A549 (cell line): Measurements from ENCODE around the gene GLCE. TPM values are rescaled to one million over a fixed set of nuclear protein-coding genes. Genes with fewer than 3 reads are reported as not detected.

ENCODE experiments used
- ATAC-seq, 2 experiments: fragments of 200-7000 bp in 1 of 2; fragments of >200 bp in 1 of 2; cut with Nextera tagmentation in 1 of 2; cut with Tn5 transposase in 1 of 2; 3 replicates each; pipeline versions ENCODE4 v1.8.0 to v1.9.1; 2018 to 2020; ENCODE audit warnings: mild to moderate bottlenecking in 1 of 2, moderate library complexity in 1 of 2
- CTCF ChIA-PET: fragments of 300-600 bp; sonication (Branson Sonifier 250); formaldehyde crosslinking; extraction: SDS; loops from one replicate; lab custom pipeline; 2021; ENCODE audit warnings: antibody characterized with exemption, inconsistent platforms; lab: Yijun Ruan, JAX
- POLR2A ChIA-PET: fragments of 350-600 bp; formaldehyde crosslinking; extraction: SDS; loops from one replicate; lab custom pipeline; 2021; ENCODE audit warnings: antibody characterized with exemption, inconsistent platforms; lab: Yijun Ruan, JAX
- DNase-seq, 2 experiments: peaks; one replicate each; pipeline versions ENCODE4 v3.0.0 to v3.0.0-alpha.2; 2011 to 2016; ENCODE audit warnings: low read depth in 1 of 2, low spot score in 1 of 2
- FAIRE-seq: peaks from 2 replicates; lab custom pipeline; 2011; peaks lifted over from hg19 to GRCh38; lab: Jason Lieb, UNC
- H3K27ac ChIP-seq, 2 experiments: fragments of >200 bp; sonication (Bioruptor Twin); formaldehyde crosslinking; 3 replicates each; pipeline ENCODE4 v1.5.1; 2016 to 2017
- H3K4me1 ChIP-seq: fragments of >200 bp; sonication (Bioruptor Twin); formaldehyde crosslinking; 3 replicates; pipeline ENCODE4 v1.6.1; 2016
- H3K4me2 ChIP-seq: fragments of >200 bp; sonication (Bioruptor Twin); formaldehyde crosslinking; 3 replicates; pipeline ENCODE4 v1.6.1; 2016
- H3K4me3 ChIP-seq: fragments of >200 bp; sonication (Bioruptor Twin); formaldehyde crosslinking; 3 replicates; pipeline ENCODE4 v1.5.1; 2016
- H3K9me3 ChIP-seq: fragments of >200 bp; sonication (Bioruptor Twin); formaldehyde crosslinking; 3 replicates; pipeline ENCODE4 v1.6.1; 2016
- EHMT2 ChIP-seq: fragments of 200-600 bp; sonication (generic); IDR thresholded peaks from 2 replicates; pipeline ENCODE4 v1.6.1; 2016; ENCODE audit warnings: antibody characterized with exemption, low read depth, mild to moderate bottlenecking, moderate library complexity
- ELK1 ChIP-seq: fragments of 150-350 bp; IDR thresholded peaks from 2 replicates; pipeline ENCODE4 v1.6.1; 2014; ENCODE audit warnings: low read depth, mild to moderate bottlenecking, low read length
- EP300 ChIP-seq, 2 experiments: fragments of >200 bp; sonication (Bioruptor Twin); formaldehyde crosslinking; IDR thresholded peaks; 2 replicates in 1 of 2; 3 replicates in 1 of 2; pipeline ENCODE4 v1.6.1; 2016 to 2017
- ESRRA ChIP-seq: fragments of 150-350 bp; IDR thresholded peaks from 2 replicates; pipeline ENCODE4 v1.6.1; 2014; ENCODE audit warnings: mild to moderate bottlenecking, low read length, borderline replicate concordance
- FOSB ChIP-seq: fragments of 250-450 bp; sonication (Bioruptor Pico); IDR thresholded peaks from 2 replicates; pipeline ENCODE4 v1.5.0; 2020; ENCODE audit warnings: mild to moderate bottlenecking, moderate library complexity
- FOSL2 ChIP-seq, 2 experiments: fragments of 450-650 bp in 1 of 2; fragments of >200 bp in 1 of 2; sonication (Bioruptor Twin) in 1 of 2; formaldehyde crosslinking; IDR thresholded peaks; 2 replicates each; pipeline versions ENCODE4 v1.5.0 to v1.6.1; 2016 to 2020; ENCODE audit warnings: mild to moderate bottlenecking in 1 of 2, moderate library complexity in 1 of 2
- HOXB13 ChIP-seq: fragments of 250-450 bp; sonication (Bioruptor Pico); IDR thresholded peaks from 2 replicates; pipeline ENCODE4 v1.5.0; 2020; ENCODE audit warnings: low read depth, mild to moderate bottlenecking, moderate library complexity
- KDM5A ChIP-seq: fragments of 200-600 bp; sonication (generic); IDR thresholded peaks from 2 replicates; pipeline ENCODE4 v1.6.1; 2016; ENCODE audit warnings: antibody characterized with exemption, mild to moderate bottlenecking
- MAFK ChIP-seq: fragments of 450-650 bp; IDR thresholded peaks from 2 replicates; pipeline ENCODE4 v1.6.1; 2014; ENCODE audit not compliant: partially characterized antibody
- MYC ChIP-seq: IDR thresholded peaks from 2 replicates; pipeline ENCODE4 v1.6.1; 2012; ENCODE audit warnings: mild to moderate bottlenecking, inconsistent platforms, low read length, improper control_type of control experiment, borderline replicate concordance
- NPAS2 ChIP-seq: fragments of 250-450 bp; sonication (Bioruptor Pico); IDR thresholded peaks from 2 replicates; pipeline ENCODE4 v1.8.0; 2022; ENCODE audit warnings: mild to moderate bottlenecking, moderate library complexity, borderline replicate concordance
- RFX5 ChIP-seq: fragments of 450-650 bp; IDR thresholded peaks from 2 replicates; pipeline ENCODE4 v1.7.1; 2014; ENCODE audit warnings: antibody characterized with exemption, mild to moderate bottlenecking, moderate library complexity
- RNF2 ChIP-seq: fragments of 200-600 bp; sonication (generic); IDR thresholded peaks from 2 replicates; pipeline ENCODE4 v1.6.1; 2016; ENCODE audit warnings: low read depth, mild to moderate bottlenecking, antibody characterized with exemption, moderate library complexity, borderline replicate concordance
- USF2 ChIP-seq: fragments of 450-650 bp; IDR thresholded peaks from 2 replicates; pipeline ENCODE4 v1.6.1; 2014; ENCODE audit warnings: antibody characterized with exemption
- ZNF302 ChIP-seq: fragments of 250-450 bp; sonication (Bioruptor Pico); IDR thresholded peaks from 2 replicates; pipeline ENCODE4 v1.9.0; 2021; ENCODE audit warnings: inconsistent platforms, mild to moderate bottlenecking, moderate library complexity
- WGBS: methylation state at CpG from one replicate; pipeline ENCODE4 v1.1.6; 2017; ENCODE audit errors: missing lambda C conversion rate; 5-methylcytosine and 5-hydroxymethylcytosine counted together
- polyA plus RNA-seq, 4 experiments: library from polyadenylated mRNA; depleted of rRNA in 3 of 4; stranded (reverse); fragments of >200 nt; fragmentation: RNase III in 1 of 4; extraction: RNeasy Plus Mini Kit Qiagen cat#74134 plus additional on column Dnase treatment in 1 of 4; gene quantifications; 2 replicates in 3 of 4; 3 replicates in 1 of 4; pipeline ENCODE4 v1.2.3, GENCODE V29; 2011 to 2017

The GLCE gene
- polyA plus RNA-seq, 2 of the 4 experiments (the other 2 are of a cell fraction) = 19.6 to 41.8 TPM

- Histone ChIP-seq H3K4me1 (peaks cover 24% of the 10 kb centered on the region), H3K9me3 (no peaks in the 10 kb centered on the region), H3K4me3 (no peak overlapping the region), H3K27ac (no peak overlapping the region), H3K4me2 (no peak overlapping the region)
- FAIRE-seq (no peak), DNase-seq (no peak), ATAC-seq (no peak)
- ChIA-PET CTCF (interaction anchor here (1.0 to 2.2 kb wide), 5 partner anchors 9 to 53 kb away, joined by 3 to 9 read pairs (median 4); no protein-coding TSS in a partner anchor), POLR2A (no interaction called here)
- 92% methylated on average over 1 of the region's 1 CpG for WGBS
- no peak for TF ChIP-seq EP300 (IDR thresholded peaks at IDR 0.05)
- no peak for TF ChIP-seq FOSL2 (IDR thresholded peaks at IDR 0.05)
- no peak for TF ChIP-seq FOSL2 (CRISPR knock-in tag; IDR thresholded peaks at IDR 0.05)
- TF ChIP-seq KDM5A = no peak
Observed at GRCh38 chr15:69127306-69127705, 33.1 kb upstream of the GLCE start.

- peaks cover 24% of the 10 kb centered on the region for H3K4me1 ChIP-seq
- 93% methylated on average over 2 of the region's 2 CpGs for WGBS
- FAIRE-seq = no peak
- H3K27ac ChIP-seq = peak overlapping the region in 1 of 2 experiments; percentile 4; a peak in 2 of 6 replicates
- H3K4me2 ChIP-seq = peak overlapping the region; percentile 28; the same call in 2 of the 3 replicates
- no peak for DNase-seq
- ATAC-seq = peak in 1 of 2 experiments; percentile 37; a peak in 1 of 6 replicates
- CTCF ChIA-PET = interaction anchor here (0.6 to 2.2 kb wide), 3 partner anchors 8 to 195 kb away, joined by 4 to 6 read pairs (median 5); no protein-coding TSS in a partner anchor
- no peak for TF ChIP-seq EHMT2
- no peak for TF ChIP-seq NPAS2 (CRISPR knock-in tag)
- TF ChIP-seq USF2 = no peak
- H3K4me3 ChIP-seq = no peak overlapping the region
- POLR2A ChIA-PET = no interaction called here
- no peaks in the 10 kb centered on the region for H3K9me3 ChIP-seq
Observed at GRCh38 chr15:69128667-69129311, 31.6 kb upstream of the GLCE start.

- DNase-seq (no peak), ATAC-seq (no peak), FAIRE-seq (no peak)
- Histone ChIP-seq H3K4me3 (no peak overlapping the region), H3K4me2 (no peak overlapping the region), H3K27ac (no peak overlapping the region), H3K4me1 (peaks cover 10% of the 10 kb centered on the region), H3K9me3 (no peaks in the 10 kb centered on the region)
- CTCF ChIA-PET = interaction anchor here (1.5 to 3.0 kb wide), 2 partner anchors 10 to 13 kb away, joined by 6 to 10 read pairs; no protein-coding TSS in a partner anchor
- TF ChIP-seq EHMT2 (no peak), MAFK (no peak), HOXB13 (CRISPR knock-in tag) (no peak), KDM5A (no peak)
- POLR2A ChIA-PET = no interaction called here
- WGBS = 83% methylated on average over 7 of the region's 7 CpGs
Observed at GRCh38 chr15:69131362-69132220, 28.8 kb upstream of the GLCE start.

GRCh38 chr15:69132430-69132829 lies 28.0 kb upstream of the GLCE start:
- H3K9me3 ChIP-seq = no peaks in the 10 kb centered on the region
- H3K27ac ChIP-seq = no peak overlapping the region
- peaks cover 7% of the 10 kb centered on the region; the same call in 1 of the 3 replicates for H3K4me1 ChIP-seq
- WGBS = 76% methylated on average over 4 of the region's 4 CpGs
- FAIRE-seq (no peak), DNase-seq (no peak), ATAC-seq (no peak)
- POLR2A ChIA-PET = no interaction called here
- no peak overlapping the region for H3K4me3 ChIP-seq
- CTCF ChIA-PET = interaction anchor here (0.5 to 3.0 kb wide), 3 partner anchors 9 to 321 kb away, joined by 3 to 10 read pairs (median 5); no protein-coding TSS in a partner anchor
- TF ChIP-seq EHMT2 = no peak
- TF ChIP-seq FOSB = no peak
- no peak for TF ChIP-seq ZNF302 (CRISPR knock-in tag)
- TF ChIP-seq KDM5A = no peak
- no peak for TF ChIP-seq MYC
- TF ChIP-seq ESRRA = no peak
- TF ChIP-seq ELK1 = no peak
- no peak for TF ChIP-seq RNF2
- TF ChIP-seq RFX5 = no peak
- no peak overlapping the region for H3K4me2 ChIP-seq
